ENCODE measurements around the gene TRPC5OS.

The TRPC5OS gene

DNA sequence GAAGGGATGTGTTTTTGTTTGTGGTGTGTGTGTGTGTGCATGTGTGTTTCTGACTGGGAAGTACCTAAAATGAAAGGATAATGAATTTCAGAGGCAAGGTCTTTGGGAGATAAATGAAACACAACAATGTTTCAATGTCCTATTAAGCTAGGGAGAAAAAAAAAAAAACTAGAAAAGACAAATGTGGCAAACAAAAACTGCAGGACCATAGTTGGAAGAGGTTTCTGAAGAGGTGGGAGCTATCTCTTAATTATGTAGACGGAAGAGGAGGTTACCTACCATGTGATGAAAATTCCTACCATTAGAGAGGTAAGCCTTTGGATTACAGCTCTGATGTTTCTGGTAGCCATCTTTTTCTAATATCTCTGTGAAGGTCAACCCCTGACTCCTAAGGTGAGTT, at the start of gene TRPC5OS:
TSS of gene TRPC5OS (plus strand) at position 301 of the 400 bp plus-strand sequence. CDS start 25,669 bp downstream, outside the sequence.
- DNase-seq = no peak

DNA sequence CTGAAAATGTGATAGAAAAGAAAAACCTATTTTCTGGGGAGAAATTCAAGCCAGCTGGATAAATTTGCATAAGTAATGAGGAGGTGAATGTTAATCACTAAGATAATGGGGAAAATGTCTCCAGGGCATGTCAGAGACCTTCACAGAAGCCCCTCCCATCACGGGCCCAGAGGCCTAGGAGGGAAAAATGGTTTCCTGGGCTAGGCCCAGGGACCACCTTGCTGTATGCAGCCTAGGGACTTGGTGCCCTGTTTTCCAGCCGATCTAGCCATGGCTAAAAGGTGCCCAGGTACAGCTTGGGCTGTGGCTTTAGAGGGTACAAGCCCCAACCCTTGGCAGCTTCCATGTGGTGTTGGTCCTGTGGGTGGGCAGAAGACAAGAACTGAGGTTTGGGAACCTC, 46.6 kb upstream of the TRPC5OS start:
- no peak for DNase-seq

DNA sequence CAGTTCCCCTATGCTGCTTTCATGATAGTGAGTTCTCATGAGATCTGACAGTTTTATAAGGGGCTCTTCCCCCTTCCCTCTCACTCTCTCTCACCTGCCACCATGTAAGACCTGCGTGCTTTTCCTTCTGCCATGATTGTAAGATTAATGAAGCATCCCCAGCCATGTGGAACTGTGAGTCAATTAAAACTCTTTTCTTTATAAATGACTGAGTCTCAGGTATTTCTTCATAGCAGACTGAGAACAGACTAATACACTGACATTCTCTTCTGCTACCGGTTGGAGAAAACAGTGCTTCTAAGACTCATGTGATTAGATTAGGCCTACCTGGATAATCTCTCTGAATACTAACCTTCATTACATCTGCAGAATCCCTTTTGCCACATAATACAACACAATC, 45.4 kb upstream of the TRPC5OS start:
- DNase-seq = no peak

DNA sequence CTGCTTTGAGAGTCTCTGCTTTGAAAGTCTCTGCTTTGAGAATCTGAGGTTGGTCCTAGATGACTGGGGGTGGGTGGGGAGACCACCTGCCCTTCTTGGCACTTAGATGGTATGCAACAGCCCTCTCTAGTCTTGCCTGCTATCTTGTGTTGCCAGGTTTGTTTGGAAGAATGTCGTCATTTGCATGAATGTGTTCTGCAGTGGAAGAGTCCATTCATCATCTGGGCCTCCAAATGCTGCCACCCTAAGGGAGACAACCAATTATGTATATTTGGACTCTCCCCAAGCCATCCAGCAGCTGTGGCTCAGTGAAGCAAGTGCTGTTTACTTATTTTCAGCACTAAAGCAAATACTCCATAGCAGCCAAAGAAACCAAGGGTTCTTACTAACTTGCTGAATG, 44.6 kb upstream of the TRPC5OS start:
- no peak for DNase-seq

DNA sequence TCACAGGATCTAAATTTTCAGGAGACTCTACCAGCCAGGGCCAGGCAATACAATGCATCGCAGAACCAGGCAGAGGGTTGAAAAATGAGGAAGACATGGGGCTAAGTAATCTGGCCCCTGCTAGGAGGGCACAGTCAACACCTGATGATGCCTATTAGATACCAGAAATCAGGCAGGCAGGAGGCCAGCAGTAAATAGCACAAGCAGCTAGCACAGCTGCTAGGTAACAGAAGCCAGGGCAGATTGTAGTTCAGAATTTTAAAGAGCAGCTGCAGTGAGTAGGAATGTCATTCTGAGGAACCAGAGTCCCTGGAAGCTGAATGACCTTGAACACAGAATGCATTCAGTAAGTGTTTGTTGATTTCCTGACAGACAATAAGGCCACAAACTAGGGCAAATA, 38.8 kb upstream of the TRPC5OS start:
- DNase-seq = no peak

DNA sequence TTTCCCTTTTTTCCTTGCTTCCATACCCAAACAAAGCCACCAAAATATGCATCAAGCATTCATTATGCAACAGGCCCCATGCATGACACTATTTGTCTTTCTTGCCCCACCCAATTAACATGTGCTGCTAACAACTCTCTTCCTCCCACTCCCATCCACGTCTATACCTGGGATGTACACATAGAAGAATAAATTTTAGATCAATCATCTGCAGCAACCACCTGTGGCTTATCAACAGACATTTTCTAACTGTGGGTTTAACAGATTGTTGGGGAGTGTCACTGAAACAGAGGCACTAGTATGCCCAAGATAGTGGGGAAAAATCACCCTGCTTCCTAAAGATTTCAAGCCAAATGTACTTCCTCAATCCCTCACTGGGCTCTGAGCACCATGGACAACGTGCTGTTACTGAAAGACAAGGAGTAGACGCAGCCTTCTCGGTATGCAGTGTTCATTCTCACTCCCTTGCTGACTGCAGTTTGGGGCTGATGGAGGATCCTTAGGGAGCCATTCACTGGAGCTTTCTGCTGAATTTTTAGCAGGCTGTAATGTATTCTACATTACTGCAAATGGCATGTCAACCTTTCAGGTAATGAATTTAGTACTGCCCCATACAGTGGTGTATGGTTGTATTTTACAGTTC, 28.4 kb upstream of the TRPC5OS start:
- no peak for DNase-seq

DNA sequence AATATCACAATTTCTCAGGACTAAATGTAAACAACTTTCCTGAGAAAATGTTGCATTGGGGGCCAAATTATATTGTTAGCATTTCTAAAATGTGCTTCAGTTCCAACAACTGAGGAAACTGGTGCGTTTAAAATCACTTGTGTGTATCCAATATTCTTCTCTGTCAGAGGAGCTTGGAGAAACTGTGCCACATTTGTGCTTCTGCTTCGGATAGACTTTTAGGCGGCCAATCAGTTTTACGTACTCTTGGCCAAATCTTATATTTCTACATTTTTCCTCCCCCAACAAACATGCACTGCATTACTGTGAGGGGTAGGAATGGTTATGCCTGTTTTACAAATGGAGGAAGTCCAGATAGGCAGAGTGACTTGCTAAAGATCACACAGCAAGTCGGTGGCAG, 27.4 kb upstream of the TRPC5OS start:
- DNase-seq = no peak

DNA sequence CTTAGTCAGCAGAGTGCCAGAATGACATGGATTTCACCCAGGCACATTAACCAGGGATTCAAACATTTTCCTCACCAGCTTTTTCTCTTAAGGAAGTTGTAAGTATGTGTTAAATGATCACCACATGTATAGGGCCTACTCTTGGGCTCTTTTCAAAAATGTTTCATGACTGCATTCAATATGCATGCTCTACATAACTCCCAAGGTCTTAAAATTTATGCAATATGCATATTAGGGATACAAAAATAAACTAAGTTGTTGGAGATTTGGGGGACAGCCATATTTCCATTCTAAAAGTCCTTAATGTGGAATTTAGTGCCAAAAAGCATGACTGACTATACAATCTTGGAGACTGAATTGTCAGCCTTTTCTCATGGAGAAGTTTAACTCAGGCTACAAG, 25.0 kb upstream of the TRPC5OS start:
- DNase-seq = peak; percentile 37

DNA sequence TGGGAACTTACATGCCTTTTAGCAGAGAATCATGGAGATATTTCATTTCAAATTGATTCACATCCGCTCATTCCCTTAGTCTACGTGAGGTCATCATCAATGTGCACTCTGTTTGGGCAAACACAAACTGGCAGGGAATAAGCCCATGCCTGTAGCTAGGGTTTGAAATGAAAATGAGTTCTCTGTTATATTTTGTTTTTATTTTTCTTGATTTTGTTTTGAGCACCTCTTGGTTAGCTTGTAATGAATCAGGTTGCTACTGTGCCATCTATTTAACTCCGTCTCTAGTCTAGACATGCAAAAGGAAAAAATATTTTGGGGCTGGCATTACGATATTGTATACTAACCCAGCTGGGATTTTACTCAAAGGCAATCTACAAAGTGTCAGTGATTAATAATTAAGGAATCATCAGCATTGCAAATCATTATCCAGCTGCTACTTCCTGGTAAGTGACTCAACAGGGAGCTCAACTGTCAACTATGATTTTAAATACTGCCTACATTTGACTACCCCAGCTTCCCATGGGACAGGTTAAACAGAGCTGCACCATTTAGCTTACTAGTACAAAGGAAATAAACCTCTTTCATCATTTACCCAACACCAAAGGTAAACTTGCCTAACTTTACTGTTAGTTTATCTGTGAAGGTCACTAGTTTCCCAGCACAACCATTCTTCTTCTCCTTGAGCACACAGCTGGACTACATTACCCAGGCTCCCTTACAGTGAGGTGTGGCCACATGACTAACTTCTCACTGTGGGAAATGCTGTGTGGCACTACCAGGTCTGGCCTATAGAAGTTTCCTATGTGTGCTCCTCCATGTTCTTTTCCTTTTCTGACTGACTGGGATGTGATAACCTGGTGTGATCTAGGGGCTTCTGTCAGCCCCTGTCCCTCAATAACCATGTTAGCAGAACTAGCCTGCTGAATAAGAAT, 21.2 kb upstream of the TRPC5OS start:
- DNase-seq = peak; percentile 20

DNA sequence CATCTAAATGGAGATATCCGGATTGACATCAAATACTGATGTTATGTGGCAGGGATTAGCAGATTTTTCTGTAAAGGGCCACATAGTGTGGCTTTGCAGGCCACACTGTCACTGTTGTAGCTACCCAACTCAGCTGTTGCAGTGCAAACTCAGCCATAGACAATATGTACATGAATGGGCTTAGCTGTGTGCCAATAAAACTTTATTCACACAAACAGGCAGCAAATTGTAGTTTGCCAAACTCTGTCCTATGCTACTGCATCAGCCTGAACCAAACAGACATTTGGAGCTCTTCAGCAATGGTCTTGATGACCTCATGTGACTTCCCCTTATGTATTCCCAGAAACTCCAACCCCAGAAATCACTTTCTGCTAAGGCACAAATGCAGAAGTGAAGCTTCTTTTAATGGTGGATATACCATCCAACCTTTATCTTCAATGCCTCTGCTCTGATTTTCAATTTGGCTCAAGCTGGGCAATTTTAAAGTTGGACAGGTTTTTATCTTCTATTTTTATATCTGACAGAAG, 18.4 kb upstream of the TRPC5OS start:
- DNase-seq = no peak

DNA sequence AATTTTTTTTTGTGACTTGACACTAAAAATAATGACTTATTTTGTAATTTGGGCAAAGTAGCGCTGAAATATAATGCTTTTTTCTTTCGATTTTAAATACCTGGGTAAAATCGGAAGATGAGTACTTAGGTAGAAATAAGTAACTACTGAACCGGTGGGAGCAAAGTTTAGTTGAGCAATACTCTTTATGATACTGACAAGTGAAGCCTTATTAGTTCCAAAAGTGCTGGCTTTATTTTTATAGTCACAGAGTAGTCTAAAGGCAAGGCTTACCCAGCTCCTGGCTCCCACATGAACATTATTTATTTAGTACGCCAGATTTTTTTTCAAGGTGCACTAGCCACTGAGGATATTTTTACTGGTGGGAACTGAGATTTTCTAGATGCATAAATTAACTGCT, 14.4 kb upstream of the TRPC5OS start:
- DNase-seq = no peak

DNA sequence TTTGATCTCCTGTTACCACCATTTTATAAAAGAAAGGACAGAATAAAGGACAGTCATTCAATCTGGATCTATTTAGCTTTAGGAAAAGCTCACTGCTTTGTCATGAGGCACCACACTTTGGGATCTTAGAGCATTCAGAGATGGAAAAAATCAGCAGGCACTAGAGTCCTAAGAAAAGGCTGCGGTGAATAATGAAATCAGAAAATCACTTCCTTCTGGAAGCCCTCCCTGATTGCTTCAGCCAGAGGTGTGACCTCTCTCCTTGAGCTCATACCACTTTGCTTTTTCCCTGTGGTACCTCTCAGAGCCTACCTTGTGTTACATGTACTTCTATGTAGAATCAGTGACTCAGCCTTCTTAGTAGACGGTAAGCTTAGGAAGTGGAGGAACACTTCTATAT, 8.7 kb upstream of the TRPC5OS start:
- no peak for DNase-seq

DNA sequence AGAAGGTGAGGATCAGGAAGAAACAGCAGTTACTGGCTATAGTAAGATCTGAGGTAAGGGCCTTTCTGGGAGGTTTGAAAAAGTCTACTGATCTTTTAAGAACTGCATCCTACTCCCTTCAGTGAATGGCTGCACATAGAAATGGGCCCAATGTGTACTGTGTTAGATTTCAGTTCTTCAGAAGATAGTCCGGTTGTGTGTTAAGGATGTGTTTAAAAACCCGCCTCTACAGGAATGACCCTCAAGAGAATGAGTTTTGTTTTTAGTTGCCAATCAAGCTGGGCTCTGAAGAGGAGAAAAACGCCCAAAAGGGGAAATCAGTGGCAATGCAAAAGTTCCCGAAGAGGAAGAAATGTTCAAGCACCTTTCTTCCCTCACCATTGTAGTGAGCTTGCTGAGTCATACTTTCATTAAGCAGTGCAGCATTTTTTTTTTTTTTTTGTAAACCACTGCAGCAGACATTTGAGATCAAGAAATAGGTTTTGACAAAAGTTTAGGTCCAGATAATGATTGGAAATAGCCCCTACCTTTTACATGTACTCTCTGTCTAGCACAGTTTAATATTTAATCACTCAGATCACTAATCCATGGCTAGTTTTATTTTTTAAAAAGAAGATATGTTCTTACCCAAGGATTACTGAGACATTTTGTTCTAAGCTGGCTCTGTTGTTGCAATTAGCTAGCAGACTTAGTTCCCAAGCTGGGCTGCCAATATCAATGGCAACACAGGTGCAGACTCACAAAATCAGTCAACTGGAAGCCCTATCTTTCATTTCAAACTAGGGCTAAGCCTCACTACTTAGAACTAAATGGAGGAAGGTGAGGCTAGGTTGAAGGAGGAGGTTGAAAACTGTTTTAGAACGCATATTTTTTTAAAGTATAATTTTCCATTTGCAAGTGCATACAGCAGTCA, 7.0 kb upstream of the TRPC5OS start:
- no peak for DNase-seq

DNA sequence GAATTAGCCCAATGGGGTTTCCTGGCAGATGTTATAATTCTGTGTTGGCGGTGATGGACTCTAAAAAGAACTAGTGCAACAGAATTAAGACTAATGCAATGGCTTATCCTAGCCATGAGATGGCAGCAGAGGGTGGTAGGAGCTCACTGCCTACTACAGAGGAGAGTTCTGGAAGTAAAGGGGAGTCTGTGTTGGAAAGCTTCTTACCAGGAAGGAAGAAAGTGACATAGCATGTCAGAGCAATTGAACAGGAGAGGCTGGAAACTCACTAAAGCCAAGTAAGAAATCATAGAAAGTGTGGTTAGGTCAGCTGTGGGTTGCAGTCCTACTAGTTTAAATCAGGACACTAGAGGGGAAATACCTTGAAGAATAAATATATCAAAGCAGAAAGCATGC, 6.3 kb upstream of the TRPC5OS start:
- peak; percentile 43 for DNase-seq

DNA sequence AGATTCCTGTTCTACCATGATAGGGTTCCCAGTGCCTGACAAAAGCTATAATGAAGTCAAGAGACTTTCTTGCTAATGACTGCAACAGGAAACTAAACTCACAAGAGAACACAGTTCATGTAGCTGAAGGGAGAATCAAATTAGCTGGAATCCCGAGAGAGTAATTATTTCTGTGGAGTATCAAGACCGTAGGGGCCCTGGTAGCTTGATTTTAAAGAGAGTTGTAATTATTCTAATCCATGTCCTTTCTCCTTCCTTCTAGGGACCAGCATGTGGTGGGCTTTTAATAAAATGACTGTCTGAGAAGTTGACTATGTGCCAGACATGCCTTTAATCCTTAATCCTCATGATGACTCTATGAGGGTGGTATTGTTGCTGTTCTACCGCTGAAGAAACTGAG, 1.7 kb upstream of the TRPC5OS start:
- DNase-seq = no peak

DNA sequence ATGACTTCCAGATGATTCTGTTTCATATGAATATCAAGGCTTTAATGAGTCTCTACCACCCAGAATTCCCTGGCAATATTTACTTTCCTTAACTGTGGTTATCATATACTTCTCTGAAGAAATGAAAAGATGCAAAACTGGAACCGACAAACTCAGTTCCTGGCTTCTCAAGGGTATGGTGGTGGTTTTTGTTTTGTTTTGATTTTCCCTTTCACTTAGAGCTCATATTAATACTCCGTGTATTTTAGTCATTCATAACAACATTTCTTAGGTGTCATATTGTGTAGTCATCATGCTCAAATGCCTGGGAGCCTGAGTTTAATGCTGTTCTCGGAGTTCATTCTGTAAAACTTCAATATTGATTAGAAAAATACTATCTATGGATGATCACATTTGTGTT, 665 bp downstream of the TRPC5OS start:
- no peak for DNase-seq

DNA sequence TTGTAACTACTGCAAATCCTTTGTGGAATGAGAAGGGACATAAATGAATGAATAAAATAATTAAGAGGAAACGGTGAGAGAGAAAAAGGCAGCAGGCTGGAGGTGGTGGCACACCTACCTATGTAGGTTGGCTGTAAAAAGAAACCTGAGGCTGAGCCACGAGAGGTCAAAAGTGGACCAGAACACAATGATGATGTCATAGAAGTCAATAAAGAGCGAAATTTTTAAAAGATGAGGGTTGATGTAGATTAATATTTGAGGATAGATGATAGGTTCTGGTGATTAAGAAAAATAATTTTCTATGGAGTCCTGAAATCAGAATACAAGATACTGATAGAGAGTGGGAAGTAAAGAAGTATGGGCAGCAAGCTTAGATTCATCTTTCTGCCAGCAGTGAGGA, 1.7 kb downstream of the TRPC5OS start:
- DNase-seq = no peak

DNA sequence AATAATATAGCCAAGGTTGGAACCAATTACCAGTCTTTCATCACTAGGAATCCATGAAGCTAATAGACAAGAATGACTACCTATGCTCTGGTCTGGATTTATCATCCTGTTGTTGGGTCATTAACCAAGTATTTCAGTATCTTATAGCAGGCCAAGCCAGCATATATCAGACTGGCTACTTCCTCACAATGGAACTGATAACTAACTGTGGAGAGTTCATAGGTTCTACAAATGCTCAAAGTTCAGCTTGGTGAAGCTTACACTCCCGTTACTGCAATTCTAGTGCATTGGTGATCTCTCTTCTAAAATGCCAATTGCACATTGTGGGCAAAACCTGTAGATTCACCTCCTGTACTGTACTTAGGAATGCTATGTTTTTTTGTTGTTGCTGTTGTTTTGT, 4.8 kb downstream of the TRPC5OS start:
- no peak for DNase-seq

DNA sequence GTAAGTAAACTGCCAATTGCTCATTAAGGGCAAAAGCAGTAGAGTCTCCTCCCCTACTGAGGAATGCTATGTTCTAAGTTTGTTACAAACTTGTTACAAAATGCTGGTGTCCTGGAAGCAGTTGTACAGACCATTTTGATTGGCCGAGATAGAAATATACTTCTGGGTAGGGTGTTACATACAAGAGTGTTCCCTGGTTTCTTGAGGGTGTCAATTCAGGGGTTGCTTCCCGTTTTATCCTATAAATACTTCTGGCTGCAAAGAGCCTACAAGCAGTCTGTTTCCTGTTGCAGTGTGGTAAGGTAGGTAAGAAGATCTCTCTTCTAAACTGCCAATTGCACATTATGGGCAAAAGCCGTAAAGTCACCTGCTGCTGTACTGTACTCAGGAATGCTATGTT, 5.7 kb downstream of the TRPC5OS start:
- no peak for DNase-seq

DNA sequence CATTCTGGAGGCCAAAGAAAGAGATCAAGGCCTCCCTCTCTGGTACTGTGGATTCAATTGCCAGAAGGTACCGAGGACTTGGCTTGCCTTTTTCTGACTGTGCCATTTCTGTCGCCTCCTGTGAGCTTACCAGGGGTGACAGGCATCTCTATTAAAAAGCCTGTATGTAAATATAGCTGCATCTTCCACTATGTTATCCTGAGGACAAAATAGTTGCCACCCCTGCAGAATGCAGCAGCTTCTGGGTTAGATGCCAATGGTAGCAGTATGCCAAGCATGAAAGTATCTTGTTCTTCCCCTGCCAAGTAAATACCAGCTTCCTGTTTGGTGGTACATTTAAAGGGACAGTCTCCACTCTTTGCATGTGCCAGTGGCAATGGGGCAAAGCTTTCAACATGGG, 10.7 kb downstream of the TRPC5OS start:
- no peak for DNase-seq

DNA sequence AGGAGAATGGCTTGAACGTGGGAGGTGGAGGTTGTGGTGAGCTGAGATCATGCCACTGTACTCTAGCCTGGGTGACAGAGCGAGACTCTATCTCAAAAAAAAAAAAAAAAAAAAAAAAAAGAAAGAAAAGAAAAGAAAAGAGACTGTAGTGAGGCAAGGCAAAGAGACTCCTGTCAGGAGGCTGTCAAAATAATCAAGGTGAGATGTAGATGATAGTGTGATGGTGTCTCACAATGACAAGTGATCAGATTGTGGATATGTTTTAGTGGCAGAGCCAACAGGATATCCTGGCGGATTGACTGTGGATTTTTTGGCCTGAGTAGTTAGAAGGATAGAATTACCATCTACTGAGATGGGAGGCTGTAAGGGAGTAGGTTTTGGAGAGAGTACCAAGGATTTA, 12.6 kb downstream of the TRPC5OS start:
- no peak for DNase-seq

DNA sequence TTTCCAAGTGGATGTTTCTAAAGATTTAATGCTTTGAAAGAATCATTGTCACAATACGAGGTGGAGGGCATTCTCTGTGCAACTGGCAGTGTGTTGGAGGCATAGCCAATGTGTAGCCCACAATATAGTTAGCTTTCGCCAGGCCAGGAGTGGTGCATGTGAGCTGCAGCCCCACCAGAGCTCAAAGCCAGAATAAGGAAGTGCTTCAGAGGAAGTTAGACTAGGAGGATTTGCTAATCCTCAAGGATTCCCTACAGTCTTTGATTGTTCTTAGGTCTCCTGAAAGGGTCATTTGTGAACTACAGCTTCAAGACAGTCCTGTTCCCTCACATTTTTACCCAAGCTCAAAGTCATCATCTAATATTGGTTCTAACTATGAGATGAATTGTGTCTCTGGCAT, 16.4 kb downstream of the TRPC5OS start:
- no peak for DNase-seq

DNA sequence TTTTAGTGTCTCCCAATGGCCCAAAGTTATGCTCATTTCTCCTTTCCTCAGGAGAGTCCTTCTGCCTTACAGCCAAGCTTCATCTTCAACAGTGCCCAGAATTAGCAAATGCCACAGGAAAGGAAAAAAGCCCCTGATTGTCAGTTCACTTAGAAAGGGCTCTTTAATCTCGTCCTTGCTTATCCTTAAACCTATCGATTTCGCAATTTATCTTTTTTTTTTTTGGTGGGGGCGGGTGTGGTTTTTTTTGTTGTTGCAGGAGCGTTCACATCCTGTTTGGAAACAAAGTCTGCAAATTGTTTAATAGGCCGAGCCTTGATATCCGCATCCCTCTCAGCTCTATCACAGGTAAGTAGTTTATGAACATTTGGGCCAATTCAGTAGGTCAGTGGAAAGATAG, 20.2 kb downstream of the TRPC5OS start:
- DNase-seq = no peak

Data from fibroblast of skin of right biceps (primary cell).